H1 (cell line): ENCODE data around the gene ZNF221. TPM values are rescaled to one million over a fixed set of nuclear protein-coding genes. Genes with fewer than 3 reads are reported as not detected.

Experiments used
- CTCF ChIA-PET: fragments of 300-600 bp; sonication (Branson Sonifier 250); formaldehyde crosslinking; loops from one replicate; lab custom pipeline; 2021; ENCODE audit not compliant: partially characterized antibody; lab: Charles Lee
- POLR2A ChIA-PET: fragments of 300-600 bp; sonication (Branson Sonifier 250); formaldehyde crosslinking; loops from one replicate; lab custom pipeline; 2021; ENCODE audit warnings: inconsistent platforms; ENCODE audit not compliant: partially characterized antibody; lab: Charles Lee
- DNase-seq, 2 experiments: peaks; one replicate each; pipeline versions ENCODE4 v3.0.0 to v3.0.0-alpha.2; 2010 to 2022; ENCODE audit warnings: low spot score in 2 of 2, low read depth in 1 of 2, mixed read lengths in 1 of 2
- FAIRE-seq: peaks from 2 replicates; lab custom pipeline; 2011; peaks lifted over from hg19 to GRCh38; lab: Jason Lieb, UNC
- H2AFZ ChIP-seq: 2 replicates; pipeline ENCODE4 v1.8.1; 2012; ENCODE audit warnings: low read length, inconsistent platforms
- H2AK5ac ChIP-seq: 2 replicates; pipeline ENCODE4 v1.6.1; 2013; ENCODE audit warnings: low read depth, low read length
- H2BK120ac ChIP-seq: replicated peaks from 2 replicates; pipeline ENCODE3; 2013; ENCODE audit warnings: low read depth, low read length, inconsistent platforms
- H2BK12ac ChIP-seq: 2 replicates; pipeline ENCODE4 v1.6.1; 2013; ENCODE audit warnings: low read depth, low read length
- H2BK15ac ChIP-seq: 2 replicates; pipeline ENCODE4 v1.6.1; 2013; ENCODE audit warnings: low read length
- H2BK20ac ChIP-seq: 2 replicates; pipeline ENCODE4 v1.6.1; 2013; ENCODE audit warnings: low read length
- H2BK5ac ChIP-seq: 2 replicates; pipeline ENCODE4 v1.6.1; 2013; ENCODE audit warnings: low read depth, low read length
- H3K14ac ChIP-seq: 2 replicates; pipeline ENCODE4 v1.6.1; 2013; ENCODE audit warnings: inconsistent platforms; ENCODE audit not compliant: insufficient read length
- H3K18ac ChIP-seq: 2 replicates; pipeline ENCODE4 v1.6.1; 2013; ENCODE audit warnings: low read length; ENCODE audit errors: extremely low read depth
- H3K23ac ChIP-seq: 2 replicates; pipeline ENCODE4 v1.6.1; 2013; ENCODE audit warnings: inconsistent platforms; ENCODE audit not compliant: insufficient read length
- H3K23me2 ChIP-seq: 2 replicates; pipeline ENCODE4 v1.6.1; 2013; ENCODE audit warnings: low read depth, low read length
- H3K27ac ChIP-seq: 2 replicates; pipeline ENCODE4 v1.6.1; 2011; ENCODE audit warnings: low read depth, low read length, inconsistent platforms
- H3K27me3 ChIP-seq, 4 experiments: replicated peaks in 1 of 4; 1 replicate in 1 of 4; 2 replicates in 3 of 4; pipeline versions ENCODE4 v1.6.1 to v1.8.1; 2011 to 2013; ENCODE audit warnings: low read length in 3 of 4, mild to moderate bottlenecking in 3 of 4, inconsistent platforms in 2 of 4, mixed read lengths in 2 of 4, moderate library complexity in 1 of 4; ENCODE audit not compliant: control insufficient read depth in 3 of 4, insufficient read depth in 3 of 4; ENCODE audit errors: extremely low read depth in 1 of 4
- H3K36me3 ChIP-seq, 4 experiments: 2 replicates each; pipeline versions ENCODE4 v1.6.1 to v1.8.1; 2011 to 2013; ENCODE audit warnings: mild to moderate bottlenecking in 4 of 4, low read length in 3 of 4, moderate library complexity in 2 of 4, control low read depth in 1 of 4, inconsistent platforms in 1 of 4; ENCODE audit not compliant: insufficient read depth in 4 of 4, control insufficient read depth in 2 of 4
- H3K4ac ChIP-seq: replicated peaks from 2 replicates; pipeline ENCODE3; 2013; ENCODE audit warnings: low read length, low read depth, mixed read lengths, inconsistent platforms; ENCODE audit not compliant: insufficient read length
- H3K4me1 ChIP-seq, 4 experiments: replicated peaks in 1 of 4; 1 replicate in 1 of 4; 2 replicates in 3 of 4; pipeline versions ENCODE4 v1.6.1 to v1.8.1; 2011 to 2013; ENCODE audit warnings: low read length in 3 of 4, inconsistent platforms in 2 of 4, mixed read lengths in 1 of 4; ENCODE audit not compliant: insufficient read depth in 4 of 4, control insufficient read depth in 3 of 4
- H3K4me2 ChIP-seq, 2 experiments: 2 replicates each; pipeline versions ENCODE4 v1.6.1 to v1.8.1; 2011 to 2013; ENCODE audit warnings: low read depth in 2 of 2, low read length in 2 of 2, control low read depth in 1 of 2, inconsistent platforms in 1 of 2, mild to moderate bottlenecking in 1 of 2; ENCODE audit not compliant: insufficient read depth in 1 of 2
- H3K4me3 ChIP-seq, 4 experiments: fragments of 200-600, 300-600 bp in 1 of 4; sonication (generic), shearing (Covaris generic), sonication (Bioruptor Twin) in 1 of 4; 2 replicates each; pipeline versions ENCODE4 v1.5.1 to v1.8.1; 2011 to 2016; ENCODE audit warnings: low read length in 4 of 4, low read depth in 3 of 4, control low read depth in 2 of 4, inconsistent platforms in 2 of 4, mild to moderate bottlenecking in 2 of 4, mixed read lengths in 1 of 4, moderate library complexity in 1 of 4; ENCODE audit not compliant: insufficient read depth in 2 of 4; ENCODE audit errors: extremely low read depth in 1 of 4
- H3K56ac ChIP-seq: replicated peaks from 2 replicates; pipeline ENCODE3; 2013; ENCODE audit warnings: low read depth, mild to moderate bottlenecking, mixed read lengths, low read length, inconsistent platforms; ENCODE audit not compliant: insufficient read length
- H3K79me1 ChIP-seq: 2 replicates; pipeline ENCODE4 v1.6.1; 2013; ENCODE audit warnings: low read depth, low read length, control low read depth
- H3K79me2 ChIP-seq, 2 experiments: 2 replicates each; pipeline versions ENCODE4 v1.6.1 to v1.8.1; 2012 to 2013; ENCODE audit warnings: low read length in 2 of 2, mild to moderate bottlenecking in 2 of 2, inconsistent platforms in 1 of 2; ENCODE audit not compliant: insufficient read depth in 2 of 2, control insufficient read depth in 1 of 2
- H3K9ac ChIP-seq, 4 experiments: replicated peaks in 1 of 4; 1 replicate in 1 of 4; 2 replicates in 3 of 4; pipeline versions ENCODE4 v1.6.1 to v1.8.1; 2011 to 2013; ENCODE audit warnings: low read depth in 3 of 4, low read length in 3 of 4, control low read depth in 2 of 4, mild to moderate bottlenecking in 2 of 4, moderate library complexity in 2 of 4, inconsistent platforms in 1 of 4; ENCODE audit errors: extremely low read depth in 1 of 4
- H3K9me3 ChIP-seq, 2 experiments: 2 replicates each; pipeline versions ENCODE4 v1.6.1 to v1.8.1; 2012 to 2013; ENCODE audit warnings: mild to moderate bottlenecking in 2 of 2, moderate library complexity in 2 of 2, control low read depth in 1 of 2, inconsistent platforms in 1 of 2, low read depth in 1 of 2, low read length in 1 of 2, mixed read lengths in 1 of 2; ENCODE audit not compliant: insufficient read depth in 2 of 2
- H4K20me1 ChIP-seq, 2 experiments: replicated peaks in 1 of 2; 2 replicates each; pipeline versions ENCODE3 to v1.8.1; 2011 to 2013; ENCODE audit warnings: inconsistent platforms in 2 of 2, low read length in 2 of 2, mild to moderate bottlenecking in 1 of 2; ENCODE audit not compliant: insufficient read depth in 2 of 2, control insufficient read depth in 1 of 2
- H4K5ac ChIP-seq: 2 replicates; pipeline ENCODE4 v1.6.1; 2013; ENCODE audit warnings: low read length, low read depth, mixed read lengths, inconsistent platforms; ENCODE audit not compliant: insufficient read length
- H4K8ac ChIP-seq: 2 replicates; pipeline ENCODE4 v1.8.0; 2013; ENCODE audit warnings: mild to moderate bottlenecking, moderate library complexity, low read length, inconsistent platforms; ENCODE audit not compliant: insufficient read depth; ENCODE audit errors: extremely low read depth
- H4K91ac ChIP-seq: replicated peaks from 2 replicates; pipeline ENCODE3; 2013; ENCODE audit warnings: low read length, mixed read lengths, inconsistent platforms; ENCODE audit not compliant: insufficient read length
- ASH2L ChIP-seq: fragments of 200-600, 300-600 bp; sonication (generic); IDR thresholded peaks from one replicate; pipeline ENCODE4 v1.7.1; 2017; ENCODE audit warnings: low read length
- ATF2 ChIP-seq: IDR thresholded peaks from 2 replicates; pipeline ENCODE4 v1.6.1; 2012; ENCODE audit warnings: low read length, inconsistent platforms
- CTCF ChIP-seq, 3 experiments: IDR thresholded peaks; 1 replicate in 2 of 3; 2 replicates in 1 of 3; pipeline versions ENCODE4 v1.5.1 to v1.6.1; 2011; ENCODE audit warnings: low read length in 3 of 3, mild to moderate bottlenecking in 3 of 3, inconsistent platforms in 2 of 3, low read depth in 1 of 3, moderate library complexity in 1 of 3; ENCODE audit not compliant: insufficient read depth in 1 of 3; ENCODE audit errors: control extremely low read depth in 1 of 3
- KDM4A ChIP-seq: IDR thresholded peaks from one replicate; pipeline ENCODE4 v1.7.1; 2012; ENCODE audit warnings: low read depth, mild to moderate bottlenecking, moderate library complexity, low read length, inconsistent platforms; ENCODE audit not compliant: severe bottlenecking
- NANOG ChIP-seq: IDR thresholded peaks from 2 replicates; pipeline ENCODE4 v1.6.1; 2011; ENCODE audit warnings: low read length, low read depth, mild to moderate bottlenecking, inconsistent platforms; ENCODE audit not compliant: insufficient read depth, poor library complexity, severe bottlenecking
- RBBP5 ChIP-seq: IDR thresholded peaks from 2 replicates; pipeline ENCODE4 v1.7.1; 2012; ENCODE audit warnings: low read depth, mild to moderate bottlenecking, inconsistent platforms, low read length, moderate library complexity, borderline replicate concordance
- RXRA ChIP-seq: IDR thresholded peaks from 2 replicates; pipeline ENCODE4 v1.6.1; 2011; ENCODE audit warnings: low read depth, mild to moderate bottlenecking, low read length, moderate library complexity; ENCODE audit not compliant: insufficient read depth
- TEAD4 ChIP-seq: IDR thresholded peaks from 2 replicates; pipeline ENCODE4 v1.6.1; 2012; ENCODE audit warnings: low read depth, low read length, inconsistent platforms, mixed read lengths
- WGBS, 2 experiments: shearing (Covaris generic) in 1 of 2; methylation state at CpG; one replicate each; pipeline versions ENCODE4 v1.1.6 to v1.1.7; 2013 to 2015; ENCODE audit warnings: low lambda C conversion rate in 2 of 2, mixed read lengths in 2 of 2, inconsistent platforms in 1 of 2, low coverage in 1 of 2, missing lambda C conversion rate in 1 of 2; ENCODE audit not compliant: insufficient replicate concordance in 2 of 2, insufficient coverage in 1 of 2, insufficient read length in 1 of 2; ENCODE audit errors: extremely low coverage in 1 of 2, missing lambda C conversion rate in 1 of 2; 5-methylcytosine and 5-hydroxymethylcytosine counted together
- polyA plus RNA-seq, 7 experiments: library from polyadenylated mRNA; depleted of rRNA in 3 of 7; stranded (reverse) in 5 of 7; unstranded in 2 of 7; fragments of >200 nt in 5 of 7; fragments of 200-250 nt in 2 of 7; gene quantifications; 1 replicate in 5 of 7; 2 replicates in 1 of 7; 4 replicates in 1 of 7; pipeline versions ENCODE4 v1.2.1 to v1.2.3, GENCODE V29; 2011 to 2013; ENCODE audit warnings: missing spikeins in 2 of 7, mixed read lengths in 2 of 7
- total RNA-seq: library from RNA; stranded (reverse); fragmentation: NEBNext Ultra II Directional; extraction: Animal tissue kit (Norgen Biotek cat#: 25700); gene quantifications from 2 replicates; pipeline ENCODE4 v1.2.1, GENCODE V29; 2021

ZNF221 gene
- total and polyA plus RNA-seq, 2 of the 8 experiments (the other 6 are each of a cell fraction or from before 2014, with no cell fraction given), result 0.50 to 8.4 TPM

GRCh38 chr19:44003461-44004009, 52.5 kb downstream of the ZNF221 start:
- Histone ChIP-seq H4K91ac (no peak overlapping the region), H2BK12ac (no peak overlapping the region), H4K20me1 (no peaks in the 10 kb centered on the region), H3K4ac (no peak overlapping the region), H3K14ac (no peak overlapping the region), H3K23ac (no peak overlapping the region), H2BK20ac (no peak overlapping the region), H3K4me3 (peak overlapping the region; percentile 85 to 96 (median 91)), H3K23me2 (peaks cover 9% of the 10 kb centered on the region), H4K8ac (no peak overlapping the region; the same call in 1 of the 2 replicates), H2BK15ac (no peak overlapping the region), H3K27me3 (no peaks in the 10 kb centered on the region), H3K36me3 (peaks cover 0 to 7% (median 2%) of the 10 kb centered on the region in 4 experiments; a peak in 4 of 8 replicates), H2AFZ (peak overlapping the region; percentile 93), H4K5ac (no peak overlapping the region), H2BK5ac (no peak overlapping the region), H3K9ac (peak overlapping the region in 1 of 4 experiments; percentile 11; a peak in 1 of 7 replicates), H3K9me3 (peaks cover under 1 to 5% of the 10 kb centered on the region in 2 experiments; a peak in 2 of 4 replicates), H2AK5ac (no peak overlapping the region), H3K56ac (no peak overlapping the region), H3K18ac (no peak overlapping the region), H3K27ac (no peak overlapping the region), H2BK120ac (no peak overlapping the region), H3K4me1 (peaks cover 0 to 3% (median 0%) of the 10 kb centered on the region in 4 experiments; a peak in 2 of 7 replicates), H3K79me1 (no peaks in the 10 kb centered on the region), H3K79me2 (no peaks in the 10 kb centered on the region), H3K4me2 (peak overlapping the region; percentile 80 to 87)
- 19% methylated on average over 15 of the region's 15 CpGs; no CpG with 5 or more reads in 1 of the 2 experiments for WGBS, 2 experiments
- no peak for FAIRE-seq
- POLR2A ChIA-PET, result interaction anchor here (1.3 kb wide), 1 partner anchor 20 kb away, joined by 3 read pairs; the partner anchor contains the start of gene ZNF155
- CTCF ChIA-PET, result no interaction called here
- DNase-seq, result peak in 1 of 2 experiments; percentile 44
- TF ChIP-seq NANOG, result no peak
- no peak for TF ChIP-seq RXRA
- TF ChIP-seq ATF2, result no peak
- TF ChIP-seq CTCF (IDR thresholded peaks at IDR 0.05; ENCODE audit: control extremely low read depth in 1 of 3, insufficient read depth in 1 of 3, low read depth in 1 of 3, low read length in 3 of 3), result no peak
- TF ChIP-seq KDM4A, result no peak
- TF ChIP-seq TEAD4, result no peak
- TF ChIP-seq ASH2L, result no peak
- TF ChIP-seq RBBP5, result no peak
